PC-3 (cell line): ENCODE measurements around the gene SPATA32.

Source experiments
- EZH2 ChIP-seq: fragments of 300-600 bp; sonication (generic); IDR thresholded peaks from one replicate; pipeline ENCODE4 v1.6.1; 2017; ENCODE audit warnings: antibody characterized with exemption, mild to moderate bottlenecking, low read length; ENCODE audit not compliant: unreplicated experiment
- EZH2phosphoT487 ChIP-seq: fragments of 300-600 bp; sonication (generic); IDR thresholded peaks from 2 replicates; pipeline ENCODE4 v1.6.1; 2018; ENCODE audit warnings: mild to moderate bottlenecking, antibody characterized with exemption, low read length, borderline replicate concordance
- TF ChIP-seq, protein P1 (sequence below): fragments of 300-600 bp; sonication (generic); conservative IDR thresholded peaks from 2 replicates; pipeline ENCODE4 v1.5.1; 2017; ENCODE audit warnings: antibody characterized with exemption, low read depth, mild to moderate bottlenecking, low read length

- TF ChIP-seq, protein P1, sequence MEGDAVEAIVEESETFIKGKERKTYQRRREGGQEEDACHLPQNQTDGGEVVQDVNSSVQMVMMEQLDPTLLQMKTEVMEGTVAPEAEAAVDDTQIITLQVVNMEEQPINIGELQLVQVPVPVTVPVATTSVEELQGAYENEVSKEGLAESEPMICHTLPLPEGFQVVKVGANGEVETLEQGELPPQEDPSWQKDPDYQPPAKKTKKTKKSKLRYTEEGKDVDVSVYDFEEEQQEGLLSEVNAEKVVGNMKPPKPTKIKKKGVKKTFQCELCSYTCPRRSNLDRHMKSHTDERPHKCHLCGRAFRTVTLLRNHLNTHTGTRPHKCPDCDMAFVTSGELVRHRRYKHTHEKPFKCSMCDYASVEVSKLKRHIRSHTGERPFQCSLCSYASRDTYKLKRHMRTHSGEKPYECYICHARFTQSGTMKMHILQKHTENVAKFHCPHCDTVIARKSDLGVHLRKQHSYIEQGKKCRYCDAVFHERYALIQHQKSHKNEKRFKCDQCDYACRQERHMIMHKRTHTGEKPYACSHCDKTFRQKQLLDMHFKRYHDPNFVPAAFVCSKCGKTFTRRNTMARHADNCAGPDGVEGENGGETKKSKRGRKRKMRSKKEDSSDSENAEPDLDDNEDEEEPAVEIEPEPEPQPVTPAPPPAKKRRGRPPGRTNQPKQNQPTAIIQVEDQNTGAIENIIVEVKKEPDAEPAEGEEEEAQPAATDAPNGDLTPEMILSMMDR, result no peak
- TF ChIP-seq EZH2phosphoT487, result no peak
- TF ChIP-seq EZH2, result no peak
Measured at GRCh38 chr17:45267436-45268055, 5.7 kb upstream of the SPATA32 start.
